ENCODE measurements around the gene TRIM5. TPM values are rescaled to one million over a fixed set of nuclear protein-coding genes. Genes with fewer than 3 reads are reported as not detected.
"Not testable (repeated sequence)": the region's sequence is repeated elsewhere in the genome, so short reads cannot be mapped to it uniquely, and the experiment has no call there.

Gene TRIM5
- total RNA-seq = 4.5 TPM

- peak; percentile 65 to 79 for DNase-seq (ENCODE audit: low spot score in 2 of 2)
- FAIRE-seq = no peak
These were observed at the start of gene TRIM5 for GRCh38 chr11:5684646-5685362. Gene TRIM5, minus strand, starts transcription at chr11:5685074. Its CDS starts 4,897 bp downstream, at chr11:5680177.

- FAIRE-seq = no peak
- no peak for DNase-seq (ENCODE audit: low spot score in 2 of 2)
These were observed 42.8 kb upstream of the TRIM5 start for GRCh38 chr11:5727691-5728090.

- FAIRE-seq = no peak
These were observed 41.5 kb upstream of the TRIM5 start for GRCh38 chr11:5726351-5726750.

GRCh38 chr11:5722622-5723021, 37.7 kb upstream of the TRIM5 start:
- no peak for FAIRE-seq
- DNase-seq (ENCODE audit: low spot score in 2 of 2) = no peak

More at GRCh38 chr11:5726351-5726750, 41.5 kb upstream of the TRIM5 start:
- DNase-seq (ENCODE audit: low spot score in 2 of 2) = no peak

GRCh38 chr11:5719703-5720495, 35.0 kb upstream of the TRIM5 start:
- no peak for DNase-seq (ENCODE audit: low spot score in 2 of 2)
- no peak for FAIRE-seq

GRCh38 chr11:5716518-5716917, 31.6 kb upstream of the TRIM5 start:
- DNase-seq (ENCODE audit: low spot score in 2 of 2); FAIRE-seq: not testable (repeated sequence)

- FAIRE-seq = no peak
These were observed 28.8 kb upstream of the TRIM5 start for GRCh38 chr11:5713695-5714094.

GRCh38 chr11:5712507-5712906, 27.6 kb upstream of the TRIM5 start:
- DNase-seq (ENCODE audit: low spot score in 2 of 2) (no peak), FAIRE-seq (no peak)

More at GRCh38 chr11:5713695-5714094, 28.8 kb upstream of the TRIM5 start:
- DNase-seq (ENCODE audit: low spot score in 2 of 2) = no peak

- no peak for FAIRE-seq
- DNase-seq (ENCODE audit: low spot score in 2 of 2) = no peak
These were observed 20.8 kb upstream of the TRIM5 start for GRCh38 chr11:5705688-5706087.

- no peak for DNase-seq (ENCODE audit: low spot score in 2 of 2)
These were observed 19.1 kb upstream of the TRIM5 start for GRCh38 chr11:5703741-5704536.

GRCh38 chr11:5701055-5701577, 16.2 kb upstream of the TRIM5 start:
- no peak for FAIRE-seq

More at GRCh38 chr11:5703741-5704536, 19.1 kb upstream of the TRIM5 start:
- FAIRE-seq = no peak

GRCh38 chr11:5700421-5701054, 15.7 kb upstream of the TRIM5 start:
- FAIRE-seq (no peak), DNase-seq (ENCODE audit: low spot score in 2 of 2) (no peak)

More at GRCh38 chr11:5701055-5701577, 16.2 kb upstream of the TRIM5 start:
- DNase-seq (ENCODE audit: low spot score in 2 of 2) = no peak

GRCh38 chr11:5698281-5698680, 13.4 kb upstream of the TRIM5 start:
- DNase-seq (ENCODE audit: low spot score in 2 of 2) = no peak
- FAIRE-seq = no peak

GRCh38 chr11:5696210-5696609, 11.3 kb upstream of the TRIM5 start:
- DNase-seq (ENCODE audit: low spot score in 2 of 2) (no peak), FAIRE-seq (no peak)

GRCh38 chr11:5695580-5695979, 10.7 kb upstream of the TRIM5 start:
- DNase-seq (ENCODE audit: low spot score in 2 of 2) (no peak), FAIRE-seq (no peak)

GRCh38 chr11:5694642-5695041, 9.8 kb upstream of the TRIM5 start:
- FAIRE-seq (no peak), DNase-seq (ENCODE audit: low spot score in 2 of 2) (no peak)

- no peak for DNase-seq (ENCODE audit: low spot score in 2 of 2)
- FAIRE-seq = no peak
These were observed 7.1 kb upstream of the TRIM5 start for GRCh38 chr11:5691964-5692361.

- not testable (repeated sequence) for FAIRE-seq; DNase-seq (ENCODE audit: low spot score in 2 of 2)
These were observed 6.5 kb upstream of the TRIM5 start for GRCh38 chr11:5691238-5691963.

GRCh38 chr11:5690736-5691135, 5.9 kb upstream of the TRIM5 start:
- DNase-seq (ENCODE audit: low spot score in 2 of 2) = no peak
- no peak for FAIRE-seq

All from frontal cortex (tissue), 4 donors.